ENCODE results near the gene CCDC171. TPM values are rescaled to one million over a fixed set of nuclear protein-coding genes. Genes with fewer than 3 reads are reported as not detected.

The CCDC171 gene
- total and polyA plus RNA-seq, 11 donors, result 0.30 to 3.4 (median 1.1) TPM

DNA sequence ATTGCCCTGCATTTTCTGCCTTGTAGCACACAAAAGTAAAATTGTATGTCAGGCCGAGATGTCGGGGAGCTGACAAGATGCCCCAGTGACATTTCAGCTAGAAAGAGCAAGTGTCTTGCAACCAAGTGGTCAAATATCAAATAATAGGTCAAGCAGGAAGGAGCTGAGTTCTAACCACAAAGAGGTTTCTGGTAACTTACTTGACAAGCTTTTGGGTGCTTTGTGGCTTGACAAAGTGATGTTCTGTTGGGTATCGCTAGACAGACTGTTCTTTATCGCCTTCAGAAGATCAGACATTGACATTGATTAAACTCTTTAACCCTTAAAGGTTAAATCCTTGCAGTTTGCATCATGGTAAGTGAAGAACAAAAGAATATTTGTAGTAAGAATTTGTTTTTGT is 419.9 kb downstream of the CCDC171 start:
- Histone ChIP-seq H3K4me1 (no peaks in the 10 kb centered on the region), H3K9me3 (no peaks in the 10 kb centered on the region), H3K27me3 (no peaks in the 10 kb centered on the region), H3K4me3 (no peak overlapping the region), H3K27ac (no peak overlapping the region), H3K36me3 (no peaks in the 10 kb centered on the region)
- WGBS, 4 donors, result 78 to 93% (median 87%) methylated on average over 4 of the region's 4 CpGs
- ATAC-seq (no peak), DNase-seq (no peak)
- no peak for TF ChIP-seq POLR2A (IDR thresholded peaks at IDR 0.05)
- TF ChIP-seq, protein P1, sequence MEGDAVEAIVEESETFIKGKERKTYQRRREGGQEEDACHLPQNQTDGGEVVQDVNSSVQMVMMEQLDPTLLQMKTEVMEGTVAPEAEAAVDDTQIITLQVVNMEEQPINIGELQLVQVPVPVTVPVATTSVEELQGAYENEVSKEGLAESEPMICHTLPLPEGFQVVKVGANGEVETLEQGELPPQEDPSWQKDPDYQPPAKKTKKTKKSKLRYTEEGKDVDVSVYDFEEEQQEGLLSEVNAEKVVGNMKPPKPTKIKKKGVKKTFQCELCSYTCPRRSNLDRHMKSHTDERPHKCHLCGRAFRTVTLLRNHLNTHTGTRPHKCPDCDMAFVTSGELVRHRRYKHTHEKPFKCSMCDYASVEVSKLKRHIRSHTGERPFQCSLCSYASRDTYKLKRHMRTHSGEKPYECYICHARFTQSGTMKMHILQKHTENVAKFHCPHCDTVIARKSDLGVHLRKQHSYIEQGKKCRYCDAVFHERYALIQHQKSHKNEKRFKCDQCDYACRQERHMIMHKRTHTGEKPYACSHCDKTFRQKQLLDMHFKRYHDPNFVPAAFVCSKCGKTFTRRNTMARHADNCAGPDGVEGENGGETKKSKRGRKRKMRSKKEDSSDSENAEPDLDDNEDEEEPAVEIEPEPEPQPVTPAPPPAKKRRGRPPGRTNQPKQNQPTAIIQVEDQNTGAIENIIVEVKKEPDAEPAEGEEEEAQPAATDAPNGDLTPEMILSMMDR (IDR thresholded peaks at IDR 0.05), result no peak
- intact Hi-C loops (cut with DNase I), result no loop called here

DNA sequence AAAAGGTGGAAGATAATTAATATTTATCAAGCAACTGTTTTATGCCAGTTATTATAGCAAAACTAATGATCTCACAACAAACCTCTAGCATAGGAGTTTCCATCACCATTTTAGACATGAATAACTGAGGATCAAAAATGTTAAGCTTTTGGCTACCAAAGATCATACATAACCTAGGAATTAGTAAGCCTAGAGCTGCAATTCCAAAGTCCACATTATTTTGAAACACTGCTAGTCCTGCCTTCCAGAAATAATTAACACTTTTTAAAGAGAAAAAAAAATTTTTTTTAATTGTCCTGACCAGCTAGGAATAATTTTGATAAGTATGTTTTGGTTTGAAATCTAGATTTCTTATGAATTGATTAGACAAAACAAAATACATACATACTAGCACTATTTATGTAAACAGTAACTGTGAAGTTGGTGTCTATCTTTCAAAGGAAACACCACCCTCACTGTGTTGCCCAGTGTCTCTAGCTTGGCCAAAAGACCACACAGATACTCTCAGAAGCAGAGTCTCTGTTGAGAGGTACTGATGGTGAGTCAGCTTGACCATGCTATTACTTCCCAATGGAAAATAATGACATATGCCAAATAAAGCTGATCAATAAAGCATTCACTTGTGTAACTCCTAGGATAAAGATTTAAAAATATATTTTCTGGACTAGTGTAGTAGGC is 422.4 kb downstream of the CCDC171 start:
- DNase-seq, result no peak
- TF ChIP-seq POLR2A (IDR thresholded peaks at IDR 0.05), result no peak
- TF ChIP-seq, protein P1 (IDR thresholded peaks at IDR 0.05), result no peak
- Histone ChIP-seq H3K9me3 (no peaks in the 10 kb centered on the region), H3K27ac (no peak overlapping the region), H3K4me1 (no peaks in the 10 kb centered on the region), H3K36me3 (no peaks in the 10 kb centered on the region), H3K27me3 (no peaks in the 10 kb centered on the region), H3K4me3 (no peak overlapping the region)
- intact Hi-C loops (cut with DNase I), result no loop called here
- no peak for ATAC-seq

DNA sequence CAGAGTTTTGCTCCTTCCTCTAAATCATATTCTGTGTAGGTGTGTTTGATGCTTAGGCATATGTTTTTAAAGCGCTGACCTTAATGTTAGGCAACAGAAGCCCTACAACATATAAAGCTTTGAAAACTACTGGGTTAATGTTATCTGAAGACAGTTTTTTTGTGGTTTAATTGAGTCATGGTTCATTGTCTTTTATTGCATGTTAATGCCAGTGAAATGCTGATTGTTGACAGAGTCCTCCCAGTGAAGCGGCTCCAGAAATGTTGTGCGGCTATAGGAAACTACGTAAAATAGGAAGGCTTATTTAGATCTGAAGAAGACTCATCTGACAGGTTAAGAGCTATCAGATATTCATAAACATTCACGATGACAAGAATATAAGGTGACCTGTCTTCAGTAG is 424.6 kb downstream of the CCDC171 start:
- WGBS, 4 donors, result 94 to 97% (median 95%) methylated on average over 5 of the region's 5 CpGs
- ATAC-seq (no peak), DNase-seq (no peak)
- H3K27ac ChIP-seq, result no peak overlapping the region
- no peak overlapping the region for H3K4me3 ChIP-seq
- TF ChIP-seq, protein P1 (IDR thresholded peaks at IDR 0.05), result no peak
- no peak for TF ChIP-seq POLR2A (IDR thresholded peaks at IDR 0.05)
- no peaks in the 10 kb centered on the region for H3K4me1 ChIP-seq
- no peaks in the 10 kb centered on the region for H3K36me3 ChIP-seq
- intact Hi-C loops (cut with DNase I), result no loop called here
- no peaks in the 10 kb centered on the region for H3K9me3 ChIP-seq
- no peaks in the 10 kb centered on the region for H3K27me3 ChIP-seq

DNA sequence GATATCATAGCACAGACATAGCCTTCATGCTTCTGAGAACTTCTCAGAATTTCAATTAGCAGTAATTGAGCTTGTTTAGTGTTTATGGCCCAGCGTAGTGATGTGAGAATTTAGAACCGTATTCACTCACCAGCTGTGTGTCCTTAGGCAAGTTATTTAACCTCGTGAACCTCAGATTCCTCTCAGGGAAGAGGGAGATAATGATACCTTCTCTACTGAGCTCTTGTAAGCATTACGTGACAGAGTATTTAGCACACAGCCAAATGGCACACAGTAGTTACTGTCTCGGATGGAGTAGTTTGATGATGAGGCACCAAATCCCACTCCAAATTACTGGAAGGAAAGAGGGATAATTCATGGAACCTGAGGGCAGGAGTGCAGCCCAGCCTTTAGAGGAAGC is 429.3 kb downstream of the CCDC171 start:
- Histone ChIP-seq H3K27me3 (no peaks in the 10 kb centered on the region), H3K4me1 (no peaks in the 10 kb centered on the region), H3K4me3 (no peak overlapping the region), H3K9me3 (no peaks in the 10 kb centered on the region), H3K36me3 (no peaks in the 10 kb centered on the region), H3K27ac (no peak overlapping the region)
- intact Hi-C loops (cut with DNase I), result no loop called here
- ATAC-seq (no peak), DNase-seq (no peak)
- TF ChIP-seq, protein P1 (IDR thresholded peaks at IDR 0.05), result no peak
- TF ChIP-seq POLR2A (IDR thresholded peaks at IDR 0.05), result no peak
- 51 to 70% (median 58%) methylated on average over 5 of the region's 5 CpGs for WGBS, 4 donors
